Smooth muscle cell (in vitro differentiated cells): ENCODE results near the gene COPS8. TPM values are rescaled to one million over a fixed set of nuclear protein-coding genes. Genes with fewer than 3 reads are reported as not detected.

Experiments used
- DNase-seq: peaks from one replicate; lab custom pipeline; 2025; ENCODE audit not compliant: unreplicated experiment; lab: John Stamatoyannopoulos, UW
- H2AFZ ChIP-seq: fragments of 200-600 bp; sonication (generic); 2 replicates; pipeline ENCODE4 v1.6.0; 2016; ENCODE audit warnings: antibody characterized with exemption, low read depth, mild to moderate bottlenecking
- H3F3A ChIP-seq: fragments of 200-600 bp; sonication (generic); 2 replicates; pipeline ENCODE4 v1.6.0; 2017; ENCODE audit warnings: antibody characterized with exemption, low read depth
- H3K27ac ChIP-seq: fragments of 200-600 bp; sonication (generic); 2 replicates; pipeline ENCODE4 v1.5.1; 2016; ENCODE audit warnings: low read depth, mild to moderate bottlenecking
- H3K27me3 ChIP-seq: fragments of 200-600 bp; sonication (generic); 2 replicates; pipeline ENCODE4 v1.6.1; 2016; ENCODE audit warnings: low read depth, mild to moderate bottlenecking
- H3K36me3 ChIP-seq: fragments of 200-600 bp; sonication (generic); 2 replicates; pipeline ENCODE4 v1.5.1; 2016; ENCODE audit warnings: low read depth
- H3K4me1 ChIP-seq: fragments of 200-600 bp; sonication (generic); 2 replicates; pipeline ENCODE4 v1.5.1; 2016; ENCODE audit warnings: low read depth
- H3K4me2 ChIP-seq: fragments of 200-600 bp; sonication (generic); 2 replicates; pipeline ENCODE4 v1.6.0; 2016; ENCODE audit warnings: mild to moderate bottlenecking
- H3K4me3 ChIP-seq: fragments of 200-600 bp; sonication (generic); 2 replicates; pipeline ENCODE4 v1.5.1; 2016; ENCODE audit warnings: mild to moderate bottlenecking
- H3K79me2 ChIP-seq: fragments of 200-600 bp; sonication (generic); 2 replicates; pipeline ENCODE4 v1.6.0; 2016; ENCODE audit warnings: low read depth, mild to moderate bottlenecking
- H3K9ac ChIP-seq: fragments of 200-600 bp; sonication (generic); 2 replicates; pipeline ENCODE4 v1.6.0; 2016; ENCODE audit warnings: low read depth
- H3K9me3 ChIP-seq: fragments of 200-600 bp; sonication (generic); replicated peaks from 2 replicates; pipeline ENCODE4 v1.5.1; 2016; ENCODE audit warnings: low read depth
- H4K20me1 ChIP-seq: fragments of 200-600 bp; sonication (generic); 2 replicates; pipeline ENCODE4 v1.6.0; 2016; ENCODE audit warnings: low read depth
- WGBS: methylation state at CpG from one replicate; pipeline ENCODE4 v1.1.7; 2016; ENCODE audit warnings: low lambda C conversion rate; 5-methylcytosine and 5-hydroxymethylcytosine counted together
- polyA plus RNA-seq: library from polyadenylated mRNA; unstranded; fragments of >200 nt; fragmentation: Nextera tagmentation; extraction: Ambion mirVana; gene quantifications from 2 replicates; pipeline ENCODE4 v1.2.1, GENCODE V29; 2016
- total RNA-seq: library from RNA; depleted of rRNA; stranded (reverse); fragments of >200 nt; gene quantifications from 2 replicates; pipeline ENCODE4 v1.2.3, GENCODE V29; 2014
- TF ChIP-seq, protein P1 (sequence below): fragments of 200-600 bp; sonication (generic); IDR thresholded peaks from 2 replicates; pipeline ENCODE4 v1.5.1; 2017; ENCODE audit warnings: borderline replicate concordance, mild to moderate bottlenecking, antibody characterized with exemption; ENCODE audit not compliant: insufficient read depth, poor library complexity, severe bottlenecking

Gene COPS8
- total and polyA plus RNA-seq, 2 experiments from 2014 or later: 132 to 159 TPM

DNA sequence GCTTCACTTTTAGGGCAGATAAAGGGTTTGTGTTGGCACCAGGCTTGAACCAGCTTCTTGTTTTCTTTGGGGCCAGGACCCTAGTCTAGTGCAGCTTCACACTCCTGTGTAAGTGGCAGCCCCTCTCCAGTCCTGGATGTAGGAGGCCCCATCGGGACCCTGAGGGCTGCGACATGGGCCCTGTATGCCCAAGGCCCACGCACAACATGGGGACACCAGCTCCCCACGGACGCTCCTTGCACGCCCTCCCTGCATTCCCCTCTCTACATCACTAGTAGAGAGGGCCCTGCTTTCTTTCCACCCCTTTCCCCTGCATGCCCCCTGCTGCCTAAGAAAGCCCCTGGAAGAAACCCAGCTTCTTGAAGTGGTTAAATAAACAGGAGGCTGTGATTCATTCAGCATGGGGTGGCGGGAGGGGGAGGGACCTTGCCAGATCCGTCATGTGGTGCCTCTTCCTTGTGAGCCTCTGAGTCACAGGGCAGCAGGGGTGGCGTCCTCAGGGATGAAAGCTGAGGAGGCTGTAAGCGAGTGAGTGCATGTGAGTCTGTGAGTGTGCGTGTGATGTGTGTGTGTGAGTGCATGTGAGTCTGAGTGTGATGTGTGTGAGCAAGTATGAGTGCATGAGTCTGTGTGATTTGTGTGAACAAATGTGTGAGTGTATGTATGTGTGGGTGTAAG, 42.5 kb downstream of the COPS8 start:
- Histone ChIP-seq H3K4me2 (peak overlapping the region; percentile 55), H3K9ac (peak overlapping the region; percentile 81), H3F3A (peaks cover 21% of the 10 kb centered on the region), H3K27me3 (no peaks in the 10 kb centered on the region), H3K79me2 (peaks cover 4% of the 10 kb centered on the region), H3K36me3 (no peaks in the 10 kb centered on the region), H2AFZ (no peak overlapping the region), H3K4me3 (no peak overlapping the region), H3K4me1 (peaks cover 13% of the 10 kb centered on the region), H3K27ac (peak overlapping the region; percentile 95), H3K9me3 (no peaks in the 10 kb centered on the region), H4K20me1 (no peaks in the 10 kb centered on the region)
- DNase-seq: peak; percentile 75
- 12% methylated on average over 11 of the region's 11 CpGs for WGBS
- TF ChIP-seq, protein P1, sequence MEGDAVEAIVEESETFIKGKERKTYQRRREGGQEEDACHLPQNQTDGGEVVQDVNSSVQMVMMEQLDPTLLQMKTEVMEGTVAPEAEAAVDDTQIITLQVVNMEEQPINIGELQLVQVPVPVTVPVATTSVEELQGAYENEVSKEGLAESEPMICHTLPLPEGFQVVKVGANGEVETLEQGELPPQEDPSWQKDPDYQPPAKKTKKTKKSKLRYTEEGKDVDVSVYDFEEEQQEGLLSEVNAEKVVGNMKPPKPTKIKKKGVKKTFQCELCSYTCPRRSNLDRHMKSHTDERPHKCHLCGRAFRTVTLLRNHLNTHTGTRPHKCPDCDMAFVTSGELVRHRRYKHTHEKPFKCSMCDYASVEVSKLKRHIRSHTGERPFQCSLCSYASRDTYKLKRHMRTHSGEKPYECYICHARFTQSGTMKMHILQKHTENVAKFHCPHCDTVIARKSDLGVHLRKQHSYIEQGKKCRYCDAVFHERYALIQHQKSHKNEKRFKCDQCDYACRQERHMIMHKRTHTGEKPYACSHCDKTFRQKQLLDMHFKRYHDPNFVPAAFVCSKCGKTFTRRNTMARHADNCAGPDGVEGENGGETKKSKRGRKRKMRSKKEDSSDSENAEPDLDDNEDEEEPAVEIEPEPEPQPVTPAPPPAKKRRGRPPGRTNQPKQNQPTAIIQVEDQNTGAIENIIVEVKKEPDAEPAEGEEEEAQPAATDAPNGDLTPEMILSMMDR: no peak

DNA sequence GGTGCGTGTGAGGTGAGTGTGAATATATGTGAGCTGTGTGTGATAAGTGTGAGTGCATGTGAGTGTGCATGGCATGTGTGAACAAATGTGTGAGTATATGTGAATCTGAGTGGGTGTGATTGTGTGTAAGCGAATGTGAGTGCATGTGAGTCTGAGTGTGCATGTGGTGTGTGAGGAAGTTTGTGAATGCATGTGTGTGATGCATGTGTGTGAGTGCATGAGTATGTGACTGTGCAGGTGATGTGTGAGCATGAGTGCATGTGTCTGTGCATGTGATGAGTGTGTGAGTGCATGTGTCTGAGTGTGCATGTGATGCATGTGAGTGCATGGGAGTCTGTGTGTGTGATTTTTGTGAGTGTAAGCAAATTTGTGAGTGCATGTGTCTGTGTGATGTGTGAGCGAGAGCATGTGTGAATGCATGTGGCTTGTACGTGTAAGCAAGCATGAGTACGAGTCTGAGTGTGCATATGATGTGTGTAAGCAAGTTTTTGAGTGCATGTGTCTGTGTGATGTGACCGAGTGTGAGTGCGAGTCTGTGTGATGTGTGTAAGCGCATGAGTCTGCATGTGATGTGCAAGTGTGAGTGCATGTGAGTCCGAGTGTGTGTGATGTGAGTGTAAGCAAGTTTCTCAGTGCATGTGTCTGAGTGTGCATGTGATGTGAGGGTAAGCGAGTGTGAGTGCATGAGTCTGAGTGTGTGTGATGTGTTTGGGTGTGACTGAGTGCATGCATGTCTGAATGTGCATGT, 43.3 kb downstream of the COPS8 start:
- Histone ChIP-seq H3K4me1 (peaks cover 13% of the 10 kb centered on the region), H3K4me3 (no peak overlapping the region), H3K9me3 (peaks cover 5% of the 10 kb centered on the region), H4K20me1 (no peaks in the 10 kb centered on the region), H2AFZ (no peak overlapping the region), H3K9ac (no peak overlapping the region), H3K27ac (peak overlapping the region; percentile 57), H3F3A (peaks cover 21% of the 10 kb centered on the region), H3K4me2 (peak overlapping the region; percentile 23), H3K79me2 (no peaks in the 10 kb centered on the region), H3K36me3 (no peaks in the 10 kb centered on the region), H3K27me3 (no peaks in the 10 kb centered on the region)
- TF ChIP-seq, protein P1: no peak
- DNase-seq: no peak
- 97% methylated on average over 10 of the region's 10 CpGs for WGBS

DNA sequence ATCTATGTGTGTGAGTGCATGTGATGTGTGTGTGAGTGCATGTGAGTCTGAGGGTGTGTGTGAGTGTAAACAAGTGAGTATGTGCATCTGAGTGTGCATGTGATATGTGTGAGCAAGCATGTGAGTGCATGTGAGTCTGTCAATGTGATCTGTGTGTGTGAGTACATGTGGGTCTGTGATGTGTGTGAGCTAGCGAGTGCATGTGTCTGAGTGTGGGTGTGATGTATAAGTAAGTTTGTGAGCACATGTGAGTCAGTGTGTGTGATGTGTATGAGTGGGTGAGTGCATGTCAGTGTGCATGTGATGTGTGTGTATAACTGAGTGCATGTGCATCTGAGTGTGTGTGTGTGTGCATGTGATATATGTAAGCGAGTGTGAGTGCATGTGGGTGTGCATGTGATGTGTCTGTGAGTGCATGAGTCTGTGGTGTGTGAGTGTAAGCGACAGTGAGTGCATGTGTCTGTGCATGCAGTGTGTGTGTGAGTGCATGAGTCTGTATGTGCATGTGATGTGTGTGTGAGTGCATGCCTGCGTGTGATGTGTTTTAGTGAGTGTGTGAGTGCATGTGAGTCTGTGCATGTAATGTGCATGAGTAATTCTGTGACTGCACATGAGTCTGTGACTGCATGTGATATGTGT, 44.1 kb downstream of the COPS8 start:
- H3K27ac ChIP-seq: no peak overlapping the region
- no peaks in the 10 kb centered on the region for H4K20me1 ChIP-seq
- DNase-seq: no peak
- no peak overlapping the region for H3K4me3 ChIP-seq
- TF ChIP-seq, protein P1: no peak
- no peaks in the 10 kb centered on the region for H3K36me3 ChIP-seq
- H3K4me2 ChIP-seq: no peak overlapping the region
- H3F3A ChIP-seq: peaks cover 21% of the 10 kb centered on the region
- 98% methylated on average over 4 of the region's 4 CpGs for WGBS
- H3K9ac ChIP-seq: no peak overlapping the region
- H3K27me3 ChIP-seq: no peaks in the 10 kb centered on the region
- no peaks in the 10 kb centered on the region for H3K79me2 ChIP-seq
- H3K4me1 ChIP-seq: peaks cover 13% of the 10 kb centered on the region
- H3K9me3 ChIP-seq: peaks cover 5% of the 10 kb centered on the region
- no peak overlapping the region for H2AFZ ChIP-seq
